Prostate gland (tissue), 2 donors: Measurements from ENCODE around the gene ANO6. TPM values are rescaled to one million over a fixed set of nuclear protein-coding genes. Genes with fewer than 3 reads are reported as not detected.

Experiments
- DNase-seq: peaks from one replicate; pipeline ENCODE4 v3.0.0-alpha.2; 2019; ENCODE audit warnings: low spot score
- H3K27ac ChIP-seq, 2 donors: fragments of 200-600 bp; sonication (generic); 2 replicates each; pipeline ENCODE4 v1.5.1; 2017 to 2019
- H3K27me3 ChIP-seq: fragments of 200-600 bp; sonication (generic); replicated peaks from 2 replicates; pipeline ENCODE4 v1.5.1; 2019; ENCODE audit not compliant: insufficient read depth
- H3K36me3 ChIP-seq, 2 donors: fragments of 200-600 bp; sonication (generic); 1 replicate in 1 of 2; 2 replicates in 1 of 2; pipeline versions ENCODE4 v1.5.1 to v1.8.1; 2017 to 2019
- H3K4me1 ChIP-seq: fragments of 200-600 bp; sonication (generic); replicated peaks from 2 replicates; pipeline ENCODE4 v1.5.1; 2019
- H3K4me3 ChIP-seq, 2 donors: fragments of 200-600 bp; sonication (generic); 2 replicates each; pipeline ENCODE4 v1.5.1; 2017 to 2019
- H3K9me3 ChIP-seq: fragments of 200-600 bp; sonication (generic); 2 replicates; pipeline ENCODE4 v1.5.1; 2017
- POLR2A ChIP-seq: fragments of 450-650 bp; IDR thresholded peaks from one replicate; pipeline ENCODE4 v1.6.1; 2016; ENCODE audit warnings: antibody characterized with exemption, mild to moderate bottlenecking
- POLR2AphosphoS5 ChIP-seq: sonication (generic); formaldehyde crosslinking; IDR thresholded peaks from one replicate; pipeline ENCODE4 v1.6.1; 2017; ENCODE audit warnings: antibody characterized with exemption
- WGBS: methylation state at CpG from one replicate; pipeline ENCODE4 v1.1.5; 2018; 5-methylcytosine and 5-hydroxymethylcytosine counted together
- intact Hi-C: fragments of 100-400 bp; cut with DNase I; formaldehyde crosslinking; loops from one replicate; pipeline ENCODE4 v1.14.2; 2022
- total RNA-seq, 2 donors: library from RNA; depleted of rRNA; stranded (reverse); fragments of >200 nt; gene quantifications; one replicate each; pipeline ENCODE4 v1.1.0, GENCODE V29; 2016
- TF ChIP-seq, protein P1 (sequence below), 4 experiments: fragments of 200-600 bp in 2 of 4; fragments of 450-650 bp in 2 of 4; sonication (generic) in 2 of 4; IDR thresholded peaks; 1 replicate in 3 of 4; 2 replicates in 1 of 4; pipeline ENCODE4 v1.5.1; 2016 to 2019; ENCODE audit warnings: antibody characterized with exemption in 4 of 4, mild to moderate bottlenecking in 2 of 4, moderate library complexity in 2 of 4

ANO6 gene
- total RNA-seq, 2 donors from 2014 or later, result 36.8 to 78.8 TPM

DNA sequence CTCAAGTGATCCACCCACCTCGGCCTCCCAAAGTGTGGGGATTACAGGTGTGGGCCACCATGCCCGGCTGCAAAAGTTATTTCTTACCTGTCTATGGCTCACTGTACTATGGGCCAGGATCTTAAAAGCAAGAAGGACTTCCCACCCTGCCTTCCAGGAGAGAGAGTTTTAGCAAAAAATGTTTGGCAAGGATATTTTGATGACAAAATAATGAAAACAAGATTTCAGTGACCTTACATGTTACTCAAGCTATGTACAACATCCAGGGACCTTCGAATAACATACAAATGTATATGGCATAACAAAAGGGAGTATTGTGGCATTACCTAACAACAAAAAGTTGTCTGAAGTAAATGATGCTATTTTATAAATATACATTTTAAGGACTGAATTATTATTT, 55.1 kb downstream of the ANO6 start:
- Histone ChIP-seq H3K36me3 (no peaks in the 10 kb centered on the region), H3K27ac (no peak overlapping the region), H3K4me3 (no peak overlapping the region), H3K9me3 (no peaks in the 10 kb centered on the region), H3K27me3 (no peaks in the 10 kb centered on the region), H3K4me1 (no peaks in the 10 kb centered on the region)
- 95% methylated on average over 3 of the region's 3 CpGs for WGBS
- no peak for DNase-seq
- TF ChIP-seq, protein P1, sequence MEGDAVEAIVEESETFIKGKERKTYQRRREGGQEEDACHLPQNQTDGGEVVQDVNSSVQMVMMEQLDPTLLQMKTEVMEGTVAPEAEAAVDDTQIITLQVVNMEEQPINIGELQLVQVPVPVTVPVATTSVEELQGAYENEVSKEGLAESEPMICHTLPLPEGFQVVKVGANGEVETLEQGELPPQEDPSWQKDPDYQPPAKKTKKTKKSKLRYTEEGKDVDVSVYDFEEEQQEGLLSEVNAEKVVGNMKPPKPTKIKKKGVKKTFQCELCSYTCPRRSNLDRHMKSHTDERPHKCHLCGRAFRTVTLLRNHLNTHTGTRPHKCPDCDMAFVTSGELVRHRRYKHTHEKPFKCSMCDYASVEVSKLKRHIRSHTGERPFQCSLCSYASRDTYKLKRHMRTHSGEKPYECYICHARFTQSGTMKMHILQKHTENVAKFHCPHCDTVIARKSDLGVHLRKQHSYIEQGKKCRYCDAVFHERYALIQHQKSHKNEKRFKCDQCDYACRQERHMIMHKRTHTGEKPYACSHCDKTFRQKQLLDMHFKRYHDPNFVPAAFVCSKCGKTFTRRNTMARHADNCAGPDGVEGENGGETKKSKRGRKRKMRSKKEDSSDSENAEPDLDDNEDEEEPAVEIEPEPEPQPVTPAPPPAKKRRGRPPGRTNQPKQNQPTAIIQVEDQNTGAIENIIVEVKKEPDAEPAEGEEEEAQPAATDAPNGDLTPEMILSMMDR (IDR thresholded peaks at IDR 0.05), result no peak
- TF ChIP-seq POLR2AphosphoS5 (no peak), POLR2A (no peak)
- intact Hi-C loops, result no loop called here

DNA sequence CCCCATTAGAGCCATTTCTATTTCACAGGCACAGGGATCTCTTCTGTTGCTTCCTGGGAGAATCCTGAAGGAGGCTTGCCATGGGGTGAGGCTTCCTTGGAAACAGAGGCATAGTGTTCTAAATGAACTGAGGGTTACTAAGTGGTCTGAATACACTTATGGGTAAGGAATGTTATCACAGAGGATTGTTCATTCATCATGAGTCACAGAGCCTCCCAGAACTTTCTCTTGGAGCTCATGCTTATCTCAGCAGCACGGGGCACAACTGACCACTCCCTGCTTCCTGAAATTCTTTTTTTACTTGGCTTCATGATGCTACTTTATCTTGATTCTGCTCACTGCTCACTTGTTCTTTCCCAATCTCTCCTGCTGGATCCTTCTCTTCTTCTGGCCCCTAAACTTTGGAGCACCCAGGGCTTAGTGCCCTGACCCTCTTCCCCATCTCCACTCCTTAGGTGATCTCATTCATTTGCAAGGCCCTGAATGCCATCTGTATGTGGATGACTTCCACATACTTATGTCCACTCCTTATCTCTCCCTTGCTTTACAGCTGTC, 57.9 kb downstream of the ANO6 start:
- WGBS, result 38% methylated on average over 1 of the region's 1 CpG
- Histone ChIP-seq H3K9me3 (no peaks in the 10 kb centered on the region), H3K4me1 (no peaks in the 10 kb centered on the region), H3K36me3 (no peaks in the 10 kb centered on the region), H3K4me3 (no peak overlapping the region), H3K27ac (no peak overlapping the region), H3K27me3 (no peaks in the 10 kb centered on the region)
- TF ChIP-seq, protein P1 (IDR thresholded peaks at IDR 0.05), result no peak
- no peak for TF ChIP-seq POLR2A
- no peak for TF ChIP-seq POLR2AphosphoS5
- DNase-seq, result no peak
- intact Hi-C loops, result no loop called here

DNA sequence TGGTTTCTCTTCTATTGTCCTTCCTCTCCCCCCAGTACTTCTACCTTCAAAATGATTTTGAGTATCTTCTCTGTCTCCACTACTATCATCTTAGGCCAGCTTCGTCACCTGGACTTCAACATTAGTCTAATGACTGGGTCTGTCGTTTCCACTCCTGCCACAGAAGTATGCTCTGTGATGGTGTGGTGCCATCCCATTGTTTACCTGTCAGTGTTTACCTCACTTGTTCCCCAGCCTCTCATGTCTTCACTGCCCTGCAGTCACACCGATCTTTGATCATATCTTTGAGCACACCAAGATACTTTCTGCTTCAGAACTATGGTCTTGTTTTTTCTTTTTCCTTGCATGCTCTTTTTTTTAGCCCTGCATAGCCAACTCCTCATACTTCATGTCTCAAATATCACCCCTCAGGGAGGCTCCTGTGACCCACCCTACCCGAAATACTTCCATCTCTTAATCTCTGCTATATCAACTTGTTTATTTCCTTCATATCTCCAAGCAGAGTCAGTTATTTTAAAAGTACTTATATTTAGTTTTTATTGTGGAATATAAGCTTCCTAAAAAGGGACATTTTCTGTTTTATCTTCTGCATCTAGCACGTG, 60.4 kb downstream of the ANO6 start:
- no peak for DNase-seq
- TF ChIP-seq POLR2AphosphoS5 (no peak), POLR2A (no peak)
- TF ChIP-seq, protein P1 (IDR thresholded peaks at IDR 0.05), result no peak
- intact Hi-C loops, result loop anchor here (5.0 kb wide), 1 partner anchor 59 kb away; the partner anchor contains the start of gene ANO6
- Histone ChIP-seq H3K27ac (no peak overlapping the region), H3K4me3 (no peak overlapping the region), H3K9me3 (no peaks in the 10 kb centered on the region), H3K27me3 (no peaks in the 10 kb centered on the region), H3K4me1 (no peaks in the 10 kb centered on the region), H3K36me3 (no peaks in the 10 kb centered on the region)
- 50% methylated on average over 5 of the region's 5 CpGs for WGBS

DNA sequence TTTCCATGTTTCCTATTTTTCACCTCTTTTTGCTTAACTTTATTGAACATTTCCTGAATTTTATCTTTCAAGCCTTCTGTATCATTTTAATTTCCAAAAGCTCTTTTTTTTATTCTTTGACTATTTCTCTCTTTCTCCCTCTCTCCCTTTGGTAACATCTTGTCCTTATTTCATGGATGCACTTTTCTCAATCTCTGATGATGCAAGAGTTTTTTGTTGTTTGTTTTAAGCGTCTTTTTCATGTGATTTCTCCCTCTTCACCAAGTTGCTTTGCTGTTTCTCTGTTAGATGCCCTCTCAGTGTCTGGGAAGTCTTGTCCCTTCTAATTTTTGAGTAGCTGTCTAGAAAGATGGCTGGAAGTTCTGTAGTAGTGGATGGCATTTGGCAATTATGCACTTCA, 62.6 kb downstream of the ANO6 start:
- no peak overlapping the region for H3K27ac ChIP-seq
- no peak for DNase-seq
- H3K27me3 ChIP-seq, result no peaks in the 10 kb centered on the region
- 90% methylated on average over 1 of the region's 1 CpG for WGBS
- no peaks in the 10 kb centered on the region for H3K4me1 ChIP-seq
- no peaks in the 10 kb centered on the region for H3K9me3 ChIP-seq
- no peaks in the 10 kb centered on the region for H3K36me3 ChIP-seq
- TF ChIP-seq, protein P1 (IDR thresholded peaks at IDR 0.05), result no peak
- TF ChIP-seq POLR2A (no peak), POLR2AphosphoS5 (no peak)
- H3K4me3 ChIP-seq, result no peak overlapping the region
- intact Hi-C loops, result loop anchor here (5.0 kb wide), 1 partner anchor 61 kb away; the partner anchor contains the start of gene ANO6
